ENCODE data around the gene BRD7. TPM values are rescaled to one million over a fixed set of nuclear protein-coding genes. Genes with fewer than 3 reads are reported as not detected.

Gene BRD7
- total RNA-seq, 2 donors from 2014 or later: 56.9 to 63.5 TPM

DNA sequence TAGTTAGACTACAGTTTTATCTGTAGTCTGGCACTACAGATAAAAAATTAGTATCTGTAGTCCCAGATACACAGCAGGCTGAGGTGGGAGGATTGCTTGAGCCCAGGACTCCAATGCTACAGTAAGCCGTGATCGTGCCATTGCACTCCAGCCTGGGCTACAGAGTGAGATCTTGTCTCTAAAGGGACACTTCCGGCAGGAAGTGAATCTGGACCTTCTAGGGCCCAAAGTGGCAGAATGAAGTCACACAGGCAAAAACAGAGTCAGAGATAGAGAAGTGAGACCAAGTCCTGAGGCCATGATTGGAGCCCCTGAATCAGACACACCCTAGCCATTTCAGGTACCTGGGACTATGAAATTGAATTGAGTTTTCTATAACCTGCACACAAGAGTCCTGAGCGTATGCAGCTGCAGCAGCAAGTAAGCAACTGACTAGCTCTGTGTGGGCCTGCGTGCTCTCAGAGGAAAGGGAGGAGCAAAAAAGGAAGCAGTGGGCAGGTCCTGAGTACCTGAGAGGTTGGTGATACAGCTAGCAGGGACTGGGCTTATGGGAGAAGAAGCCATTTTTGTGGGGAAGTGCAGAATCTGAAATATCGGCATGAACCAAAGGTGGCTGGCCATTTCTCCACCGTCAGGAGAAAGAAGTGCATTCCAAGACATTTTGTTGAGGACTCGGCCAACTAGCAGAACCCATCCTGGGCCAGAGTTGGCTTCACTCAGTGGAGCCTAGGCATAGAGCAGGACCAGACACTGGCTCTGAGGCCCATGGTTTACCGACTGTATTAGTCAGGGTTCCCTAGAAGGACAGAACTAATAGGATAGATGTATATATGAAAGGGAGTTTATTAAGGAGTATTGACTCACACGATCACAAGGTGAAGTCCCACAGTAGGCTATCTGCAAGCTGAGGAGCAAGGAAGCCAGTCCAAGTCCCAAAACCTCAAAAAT, 27.2 kb upstream of the BRD7 start:
- DNase-seq (ENCODE audit: low spot score): no peak

DNA sequence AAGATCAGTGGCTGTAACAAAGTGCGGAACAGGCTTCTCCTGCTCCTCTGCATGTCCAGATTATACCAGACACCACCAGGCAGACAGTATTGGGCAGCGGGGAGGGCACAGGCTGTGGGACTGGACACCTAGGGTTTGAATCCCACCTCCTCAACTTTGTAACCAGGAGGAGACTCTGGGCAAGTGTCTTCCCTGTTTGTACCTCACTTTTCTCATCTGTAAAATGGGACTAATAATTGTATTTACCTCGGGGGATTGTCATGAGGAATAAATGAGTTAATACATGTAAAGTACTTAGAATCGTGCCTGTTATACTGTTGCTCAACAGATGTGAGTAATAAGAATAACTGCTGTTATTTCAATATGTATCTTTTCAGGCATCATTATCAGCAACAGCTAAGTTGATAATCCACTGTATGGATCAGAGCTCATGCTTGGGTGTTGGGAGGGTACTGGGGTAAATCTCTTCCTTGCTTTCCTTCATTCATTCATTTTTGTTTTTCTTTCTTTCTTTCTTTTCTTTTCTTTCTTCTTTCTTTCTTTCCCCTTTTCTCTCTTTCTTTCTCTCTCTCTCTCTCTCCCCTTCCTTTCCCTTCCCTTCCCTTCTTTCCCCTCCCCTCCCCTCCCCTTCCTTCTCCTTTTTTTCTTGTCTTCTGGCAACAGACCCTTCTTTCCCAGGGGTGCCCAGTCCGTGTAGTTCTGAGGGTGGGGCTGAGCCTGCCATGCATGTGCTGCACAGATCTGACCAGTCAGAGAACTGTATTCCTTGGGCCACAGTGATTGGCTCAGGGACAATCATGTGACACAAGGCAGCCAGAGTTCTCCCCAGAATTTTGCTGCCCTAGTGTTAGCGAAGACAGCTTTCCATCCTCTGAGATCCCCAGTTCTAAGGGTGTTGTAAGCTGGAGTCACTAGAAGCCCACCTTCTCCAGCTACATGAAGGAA, 25.3 kb upstream of the BRD7 start:
- no peak overlapping the region for H3K4me3 ChIP-seq
- H3K4me1 ChIP-seq (ENCODE audit: control insufficient read depth in 1 of 2, low read depth in 2 of 2): no peaks in the 10 kb centered on the region
- H3K36me3 ChIP-seq: no peaks in the 10 kb centered on the region
- TF ChIP-seq, protein P1, sequence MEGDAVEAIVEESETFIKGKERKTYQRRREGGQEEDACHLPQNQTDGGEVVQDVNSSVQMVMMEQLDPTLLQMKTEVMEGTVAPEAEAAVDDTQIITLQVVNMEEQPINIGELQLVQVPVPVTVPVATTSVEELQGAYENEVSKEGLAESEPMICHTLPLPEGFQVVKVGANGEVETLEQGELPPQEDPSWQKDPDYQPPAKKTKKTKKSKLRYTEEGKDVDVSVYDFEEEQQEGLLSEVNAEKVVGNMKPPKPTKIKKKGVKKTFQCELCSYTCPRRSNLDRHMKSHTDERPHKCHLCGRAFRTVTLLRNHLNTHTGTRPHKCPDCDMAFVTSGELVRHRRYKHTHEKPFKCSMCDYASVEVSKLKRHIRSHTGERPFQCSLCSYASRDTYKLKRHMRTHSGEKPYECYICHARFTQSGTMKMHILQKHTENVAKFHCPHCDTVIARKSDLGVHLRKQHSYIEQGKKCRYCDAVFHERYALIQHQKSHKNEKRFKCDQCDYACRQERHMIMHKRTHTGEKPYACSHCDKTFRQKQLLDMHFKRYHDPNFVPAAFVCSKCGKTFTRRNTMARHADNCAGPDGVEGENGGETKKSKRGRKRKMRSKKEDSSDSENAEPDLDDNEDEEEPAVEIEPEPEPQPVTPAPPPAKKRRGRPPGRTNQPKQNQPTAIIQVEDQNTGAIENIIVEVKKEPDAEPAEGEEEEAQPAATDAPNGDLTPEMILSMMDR (IDR thresholded peaks at IDR 0.05): no peak
- H3K27ac ChIP-seq: no peak overlapping the region
- no peaks in the 10 kb centered on the region for H3K27me3 ChIP-seq (replicated peaks; ENCODE audit: insufficient read depth)
- DNase-seq (ENCODE audit: low spot score) (no peak), ATAC-seq (ENCODE audit: insufficient number of reproducible peaks, low FRiP score, low read depth) (no peak)
- no peaks in the 10 kb centered on the region for H3K9me3 ChIP-seq

More for the DNA sequence above, 27.2 kb upstream of the BRD7 start:
- Histone ChIP-seq H3K36me3 (no peaks in the 10 kb centered on the region), H3K4me3 (no peak overlapping the region), H3K4me1 (ENCODE audit: control insufficient read depth in 1 of 2, low read depth in 2 of 2) (no peaks in the 10 kb centered on the region), H3K9me3 (no peaks in the 10 kb centered on the region), H3K27ac (no peak overlapping the region), H3K27me3 (replicated peaks; ENCODE audit: insufficient read depth) (no peaks in the 10 kb centered on the region)
- ATAC-seq (ENCODE audit: insufficient number of reproducible peaks, low FRiP score, low read depth): no peak
- TF ChIP-seq, protein P1 (IDR thresholded peaks at IDR 0.05): no peak

DNA sequence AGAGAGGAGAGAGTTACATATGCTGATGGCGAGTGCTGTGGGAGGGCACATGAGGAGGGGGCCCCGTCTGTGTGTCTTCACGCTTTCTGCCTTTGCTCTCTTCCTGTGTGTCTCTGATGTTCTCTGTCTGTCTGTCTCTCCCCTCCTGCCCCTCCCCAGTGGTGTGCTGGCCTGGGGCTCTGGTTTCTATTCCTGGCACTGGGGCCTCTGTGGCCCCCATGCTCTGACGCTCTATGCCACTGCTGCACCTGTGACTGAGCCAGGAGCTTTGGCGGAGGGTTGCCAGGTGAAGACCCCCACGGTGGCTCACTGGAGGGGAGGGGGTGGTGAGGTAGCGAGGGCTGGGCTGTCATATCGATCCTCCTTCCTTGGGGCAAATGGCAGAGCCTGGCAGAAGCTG, 24.6 kb upstream of the BRD7 start:
- H3K36me3 ChIP-seq: no peaks in the 10 kb centered on the region
- H3K4me1 ChIP-seq (ENCODE audit: control insufficient read depth in 1 of 2, low read depth in 2 of 2): no peaks in the 10 kb centered on the region
- DNase-seq (ENCODE audit: low spot score) (no peak), ATAC-seq (ENCODE audit: insufficient number of reproducible peaks, low FRiP score, low read depth) (no peak)
- H3K4me3 ChIP-seq: no peak overlapping the region
- H3K9me3 ChIP-seq: no peaks in the 10 kb centered on the region
- H3K27me3 ChIP-seq (replicated peaks; ENCODE audit: insufficient read depth): no peaks in the 10 kb centered on the region
- TF ChIP-seq, protein P1 (IDR thresholded peaks at IDR 0.05): no peak
- no peak overlapping the region for H3K27ac ChIP-seq

DNA sequence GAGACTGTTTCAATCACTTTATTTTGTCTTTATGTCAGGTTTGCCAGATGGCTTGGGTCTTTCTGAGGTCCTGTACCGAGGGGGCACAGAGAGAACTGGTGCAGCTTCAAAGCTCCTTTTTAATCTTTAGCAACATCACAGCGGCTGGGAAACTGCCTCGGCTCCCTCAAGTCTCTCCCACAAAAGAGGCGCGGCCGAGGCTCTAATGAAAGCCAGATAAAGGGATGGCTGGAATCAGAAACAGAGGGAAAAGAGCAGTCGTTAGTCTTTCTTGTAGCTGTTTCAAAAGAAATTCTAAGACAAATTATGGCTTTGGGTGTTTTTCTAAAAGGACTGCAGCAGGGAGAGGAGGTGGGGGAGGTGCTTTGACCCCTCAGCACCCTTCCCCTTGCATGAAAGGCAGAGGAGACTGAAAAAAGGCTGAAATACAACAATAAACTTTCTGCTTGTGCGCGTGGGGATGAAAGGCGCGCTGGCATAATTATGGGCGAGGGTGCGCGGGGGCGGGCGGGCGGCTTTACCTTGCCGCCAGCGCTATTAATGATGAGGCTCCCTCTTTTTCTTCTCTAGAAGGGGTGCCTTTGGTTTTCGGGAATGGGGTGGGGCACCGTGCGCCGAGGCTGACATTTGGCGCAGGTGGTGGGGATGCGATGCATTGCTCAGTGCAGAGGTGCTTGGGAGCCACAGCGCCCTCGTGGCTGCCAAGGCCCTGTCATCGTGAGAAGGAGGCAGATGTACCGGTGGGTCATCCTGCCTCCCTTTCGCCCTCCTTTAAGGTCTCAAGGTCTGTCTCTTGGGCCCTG, 22.3 kb upstream of the BRD7 start:
- Histone ChIP-seq H3K27me3 (replicated peaks; ENCODE audit: insufficient read depth) (no peaks in the 10 kb centered on the region), H3K9me3 (no peaks in the 10 kb centered on the region), H3K4me3 (no peak overlapping the region), H3K36me3 (no peaks in the 10 kb centered on the region), H3K4me1 (ENCODE audit: control insufficient read depth in 1 of 2, low read depth in 2 of 2) (no peaks in the 10 kb centered on the region), H3K27ac (no peak overlapping the region)
- TF ChIP-seq, protein P1 (IDR thresholded peaks at IDR 0.05): no peak
- DNase-seq (ENCODE audit: low spot score) (no peak), ATAC-seq (ENCODE audit: insufficient number of reproducible peaks, low FRiP score, low read depth) (no peak)
